ENCODE measurements around the gene ID1. TPM values are rescaled to one million over a fixed set of nuclear protein-coding genes. Genes with fewer than 3 reads are reported as not detected.
"Not testable (repeated sequence)": the region's sequence is repeated elsewhere in the genome, so short reads cannot be mapped to it uniquely, and the experiment has no call there.

The ID1 gene
- total RNA-seq, 1 experiment from 2014 or later = 125 TPM

DNA sequence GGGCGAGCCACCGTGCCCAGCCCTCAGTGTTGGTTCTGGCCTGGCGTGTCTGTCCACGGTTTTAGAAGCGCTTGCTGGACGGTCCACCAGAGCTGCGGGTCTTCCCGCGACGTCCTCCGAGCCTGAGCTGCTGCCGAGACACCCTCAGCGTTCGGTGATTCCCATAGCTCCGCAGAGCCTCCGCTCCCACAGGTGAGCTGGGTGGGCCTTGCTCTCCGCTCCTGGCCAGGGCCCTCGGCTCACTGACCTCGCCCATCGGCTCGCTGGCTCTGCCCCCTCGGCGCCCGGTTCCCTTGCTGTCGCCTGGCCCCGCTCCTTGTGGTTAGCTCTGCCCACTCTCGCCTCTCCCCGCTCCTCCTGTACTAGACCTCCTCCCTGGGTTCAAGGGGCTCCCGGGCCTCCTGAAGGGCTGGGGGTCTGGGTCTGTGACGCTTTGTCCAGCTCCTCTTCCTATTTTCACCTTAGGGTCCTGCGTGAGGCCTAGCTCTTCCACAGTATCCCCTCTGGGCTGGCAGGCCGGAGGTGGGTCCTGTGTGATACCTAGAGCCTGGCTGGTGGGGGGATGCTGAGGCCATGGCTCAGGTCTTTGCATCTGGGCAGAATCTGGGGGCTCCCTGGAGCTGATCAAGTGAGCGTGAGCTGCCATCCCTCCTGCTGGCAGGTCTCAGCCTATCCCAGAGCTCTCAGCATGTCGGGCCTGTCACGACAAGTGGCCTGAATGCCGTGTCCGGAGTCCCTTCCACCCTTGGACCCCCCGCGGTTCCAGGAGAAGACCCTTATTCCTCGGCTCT is 27.7 kb downstream of the ID1 start:
- no peak for DNase-seq (ENCODE audit: extremely low read depth, low read depth)

DNA sequence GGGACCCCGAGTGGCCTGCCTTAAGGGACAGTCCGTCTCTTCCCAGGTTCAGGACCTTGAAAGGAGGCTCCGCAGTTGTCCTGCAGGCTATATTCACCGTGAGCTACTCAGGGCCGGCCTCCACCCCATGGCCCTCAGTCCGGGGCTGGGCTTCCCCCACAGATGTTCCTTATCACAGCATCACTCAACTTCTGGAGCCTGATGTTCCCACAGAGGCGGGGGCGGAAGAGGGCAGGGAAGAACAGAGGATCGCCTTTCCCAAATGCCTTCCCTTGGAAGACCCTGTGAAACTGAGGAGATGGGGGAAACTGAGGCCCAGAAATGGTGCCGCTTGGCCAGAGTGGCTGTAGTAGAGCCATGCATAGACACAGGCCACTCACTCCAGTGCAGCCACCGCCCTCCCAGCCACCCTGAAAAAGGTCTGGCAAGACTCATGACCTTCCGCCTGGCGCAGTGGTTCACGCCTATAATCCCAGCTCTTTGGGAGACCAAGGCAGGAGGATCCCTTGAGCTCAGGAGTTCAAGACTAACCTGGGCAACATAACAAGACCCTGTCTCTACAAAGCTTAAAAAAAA is 28.3 kb downstream of the ID1 start:
- DNase-seq (ENCODE audit: extremely low read depth, low read depth) = no peak

DNA sequence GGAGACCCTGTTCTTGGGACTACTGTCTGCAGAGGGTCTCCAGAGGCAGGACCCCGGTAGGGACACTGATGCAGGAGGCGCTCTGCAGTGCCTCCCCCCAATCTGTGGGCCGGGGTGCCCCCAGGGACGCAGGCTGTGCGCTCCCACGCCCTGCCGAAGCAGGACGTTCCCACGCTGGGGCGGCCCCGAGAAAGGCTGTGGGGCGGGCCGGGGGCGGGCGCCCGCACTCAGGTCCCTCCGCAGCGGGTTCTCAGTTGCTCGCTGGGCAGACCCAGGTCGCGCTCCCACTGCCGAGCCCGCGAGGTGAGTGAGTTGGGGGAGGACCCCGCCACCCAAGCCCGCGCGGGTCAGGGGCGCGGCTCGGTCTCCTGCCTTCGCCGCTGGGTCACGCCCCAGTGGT is 32.6 kb downstream of the ID1 start, which contains the start of gene COX4I2:
Gene COX4I2, plus strand, starts transcription at position 253 of the 400 bp plus-strand sequence. CDS start 1,106 bp downstream, outside the sequence.
- no peak for DNase-seq (ENCODE audit: extremely low read depth, low read depth)

DNA sequence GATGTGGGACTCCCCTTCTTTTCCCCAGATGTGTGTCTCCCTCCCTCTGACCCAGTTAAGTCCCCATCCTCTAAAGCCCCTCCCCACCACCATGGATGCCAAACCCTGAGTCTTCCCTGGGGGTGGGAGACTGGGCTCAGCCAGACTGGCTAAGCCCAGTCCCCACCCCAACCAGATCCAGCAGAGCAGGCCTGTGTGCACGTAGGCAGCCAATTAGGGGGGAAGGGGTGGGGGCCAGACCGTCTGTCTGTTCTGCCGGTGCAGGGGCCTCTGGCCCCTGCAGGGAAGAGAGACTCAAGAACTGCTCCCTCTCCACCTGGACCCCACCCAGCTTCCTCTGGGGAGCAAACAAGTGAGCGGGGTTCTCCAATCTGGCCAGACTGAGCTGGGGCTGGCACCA is 33.2 kb downstream of the ID1 start:
- no peak for DNase-seq (ENCODE audit: extremely low read depth, low read depth)

DNA sequence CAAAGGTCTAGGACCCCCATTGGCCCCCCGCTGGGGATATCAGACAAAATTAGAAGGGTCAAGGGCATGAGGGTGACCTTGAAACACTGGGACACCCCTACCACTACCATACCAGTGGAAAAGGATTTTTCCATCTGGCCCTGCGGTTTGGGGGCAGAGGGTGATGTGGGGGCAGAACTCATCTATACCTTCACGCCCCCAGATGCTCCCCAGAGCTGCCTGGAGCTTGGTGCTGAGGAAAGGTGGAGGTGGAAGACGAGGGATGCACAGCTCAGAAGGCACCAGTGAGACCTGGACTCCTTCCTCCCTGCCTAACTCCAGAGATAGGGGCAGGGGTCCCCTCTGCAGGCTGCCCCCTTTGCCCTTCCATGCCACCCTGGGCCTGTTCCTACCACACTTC is 33.7 kb downstream of the ID1 start:
- no peak for DNase-seq (ENCODE audit: extremely low read depth, low read depth)

DNA sequence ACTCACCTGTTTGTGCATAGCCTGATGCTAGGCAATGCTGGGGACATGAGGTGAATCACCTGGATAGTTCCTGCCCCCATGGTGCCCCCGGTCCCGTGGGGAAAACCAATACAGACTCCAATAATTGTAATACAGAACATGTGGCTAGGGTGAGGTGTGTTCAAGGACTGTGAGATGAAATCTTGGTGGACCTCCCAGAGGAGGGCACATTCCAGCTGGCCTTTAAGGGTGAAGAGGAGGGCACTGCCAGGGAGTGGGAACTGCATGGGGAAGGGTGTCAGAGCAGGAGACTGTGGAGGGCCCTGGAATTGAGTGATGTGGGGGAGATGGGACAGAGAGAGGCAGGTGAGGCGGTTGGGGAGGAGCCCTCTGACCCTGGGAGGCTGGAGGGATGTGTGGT is 35.2 kb downstream of the ID1 start:
- DNase-seq (ENCODE audit: extremely low read depth, low read depth) = no peak

DNA sequence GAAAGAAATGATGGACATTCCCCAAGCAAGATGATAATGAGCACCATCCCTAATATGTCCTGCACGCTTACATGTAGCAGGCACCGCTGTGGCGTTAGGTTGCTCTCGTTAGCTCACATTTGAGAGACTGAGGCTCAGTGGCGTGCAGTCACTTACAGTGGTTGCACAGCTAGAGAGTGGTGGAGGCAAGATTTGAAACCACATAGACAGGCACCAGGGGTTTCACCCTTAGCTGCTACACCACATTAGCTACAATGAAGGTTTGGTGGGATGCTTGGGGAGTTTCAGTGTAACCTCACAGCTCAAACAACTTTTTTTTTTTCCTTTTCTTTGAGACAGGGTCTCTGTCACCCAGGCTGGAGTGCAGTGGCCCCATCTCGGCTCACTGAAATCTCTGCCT is 36.3 kb downstream of the ID1 start:
- DNase-seq (ENCODE audit: extremely low read depth, low read depth) = no peak

DNA sequence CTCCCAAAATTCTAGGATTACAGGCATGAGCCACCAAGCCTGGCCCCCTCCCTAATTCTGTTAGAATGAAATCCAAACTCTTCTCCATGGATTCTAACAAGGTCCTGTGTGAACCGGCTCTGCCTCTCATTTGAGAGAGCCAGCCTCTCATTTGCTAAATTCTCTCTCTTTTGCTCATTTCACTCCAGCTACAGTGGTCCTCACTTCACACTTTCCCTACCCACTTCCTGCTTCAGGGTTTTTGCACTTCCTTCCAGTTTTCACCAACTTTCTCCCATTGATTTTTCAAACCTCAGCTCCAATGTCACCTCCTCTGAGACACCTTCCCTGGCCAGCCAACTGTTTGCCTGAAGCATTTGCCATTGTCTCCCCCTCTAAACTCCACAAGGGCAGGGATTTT is 37.7 kb downstream of the ID1 start:
- DNase-seq (ENCODE audit: extremely low read depth, low read depth) = no peak

DNA sequence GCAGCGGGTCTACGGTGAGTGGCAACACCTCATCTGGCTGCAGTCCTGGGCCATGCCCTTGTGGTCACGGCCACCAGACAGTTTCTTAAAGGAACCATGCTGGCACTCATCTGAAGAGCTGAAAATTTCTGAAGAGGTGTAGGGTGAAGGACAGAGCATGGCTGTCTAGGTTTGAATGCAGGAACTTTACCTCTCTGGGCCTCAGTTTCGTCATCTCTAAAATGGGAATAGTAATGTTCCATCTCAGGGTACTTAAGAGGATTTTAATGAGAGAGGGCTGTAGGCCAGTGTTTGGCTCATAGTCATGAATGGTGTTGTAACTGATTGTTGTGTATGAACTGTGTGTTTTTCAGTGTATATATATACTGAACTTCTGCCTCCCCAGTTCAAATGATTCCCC is 38.4 kb downstream of the ID1 start:
- no peak for DNase-seq (ENCODE audit: extremely low read depth, low read depth)

DNA sequence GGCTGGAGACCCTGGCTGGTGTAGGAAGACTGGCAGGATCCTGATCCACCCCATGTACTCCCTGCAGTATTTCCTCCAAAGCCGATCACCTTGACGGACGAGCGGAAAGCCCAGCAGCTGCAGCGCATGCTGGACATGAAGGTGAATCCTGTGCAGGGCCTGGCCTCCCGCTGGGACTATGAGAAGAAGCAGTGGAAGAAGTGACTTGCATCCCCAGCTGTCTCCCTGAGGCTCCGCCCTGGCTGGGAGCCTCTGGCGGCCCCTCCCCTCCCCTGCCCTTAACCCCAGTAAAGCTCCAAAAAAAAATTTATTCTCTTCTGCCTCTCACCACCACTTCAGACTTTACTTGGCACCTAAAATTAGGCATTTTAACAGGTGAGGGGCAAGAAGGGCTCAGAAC is 39.6 kb downstream of the ID1 start:
- DNase-seq (ENCODE audit: extremely low read depth, low read depth) = no peak

DNA sequence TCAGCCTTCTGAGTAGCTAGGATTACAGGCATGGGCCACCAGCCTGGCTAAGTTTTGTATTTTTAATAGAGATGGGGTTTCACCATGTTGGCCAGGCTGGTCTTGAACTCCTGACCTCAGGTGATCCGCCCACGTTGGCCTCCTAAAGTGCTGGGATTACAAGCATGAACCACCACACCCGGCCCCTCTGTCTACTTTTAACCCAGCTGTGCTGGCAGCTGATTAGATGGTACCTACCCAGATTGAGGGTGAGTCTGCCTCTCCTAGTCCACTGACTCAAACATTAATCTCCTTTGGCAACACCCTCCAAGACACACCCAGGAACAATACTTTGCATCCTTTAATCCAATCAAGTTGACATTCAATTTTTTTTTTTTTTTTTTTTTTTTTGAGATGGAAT is 43.0 kb downstream of the ID1 start:
- DNase-seq (ENCODE audit: extremely low read depth, low read depth) = not testable (repeated sequence)

DNA sequence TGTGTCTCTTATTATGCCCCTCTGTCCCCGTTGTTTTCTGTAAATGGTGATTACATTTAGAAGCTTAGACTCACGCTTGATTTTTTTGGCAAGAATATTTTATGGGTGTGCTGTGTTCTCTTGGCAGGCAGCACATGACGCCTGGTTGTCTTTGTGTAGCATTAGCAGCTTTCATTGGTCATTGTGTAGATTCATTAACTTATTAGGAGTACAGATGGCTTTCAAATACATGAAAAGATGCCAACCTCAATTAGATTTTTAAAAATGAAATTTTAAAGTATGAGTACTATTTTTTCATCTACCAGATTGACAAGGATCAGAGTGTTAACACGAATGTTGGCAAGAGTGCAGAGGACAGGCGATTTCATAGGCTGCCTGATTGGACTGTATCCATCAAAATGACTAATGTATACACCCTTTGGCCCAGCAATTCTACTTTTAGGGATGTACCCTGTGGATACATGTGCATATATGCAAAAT is 47.9 kb downstream of the ID1 start:
- no peak for DNase-seq (ENCODE audit: extremely low read depth, low read depth)

DNA sequence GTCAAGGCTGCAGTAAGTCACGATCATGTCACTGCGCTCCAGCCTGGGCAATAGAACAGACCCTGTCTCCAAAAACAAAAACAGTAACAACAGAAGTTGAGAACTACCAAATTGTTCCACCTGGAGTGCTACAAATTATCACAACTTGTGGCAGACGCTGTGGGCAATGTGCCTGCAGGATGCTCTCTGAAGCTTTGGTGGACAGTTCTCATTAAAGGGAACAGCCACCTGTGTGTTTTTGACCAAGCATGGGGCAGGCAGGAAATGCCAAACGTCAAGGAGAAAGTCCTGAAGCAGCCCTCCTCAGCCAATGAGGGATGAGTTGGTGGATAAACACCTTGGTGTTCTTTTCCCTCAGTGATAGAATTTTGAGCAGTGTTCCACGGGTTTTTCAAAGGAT is 48.5 kb downstream of the ID1 start:
- DNase-seq (ENCODE audit: extremely low read depth, low read depth) = no peak

DNA sequence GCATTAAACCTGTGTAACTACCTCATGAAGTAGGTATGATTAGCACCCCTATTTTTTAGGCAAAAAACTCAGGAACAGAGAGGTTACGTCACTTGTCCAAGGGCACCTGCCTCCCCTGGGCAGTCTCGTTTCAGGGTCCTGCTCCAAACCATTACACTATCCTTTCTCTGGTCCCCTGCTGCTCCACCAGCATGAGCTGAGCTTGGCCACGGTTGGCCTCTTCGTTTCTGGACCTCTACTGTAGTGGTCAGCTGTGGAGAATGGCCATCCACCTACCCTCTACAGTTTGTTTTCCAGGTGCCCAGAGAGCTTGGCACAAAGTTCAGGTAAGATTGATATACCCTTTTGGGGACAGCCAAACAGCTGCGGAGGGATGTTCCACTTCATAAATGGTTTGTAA is 49.4 kb downstream of the ID1 start:
- no peak for DNase-seq (ENCODE audit: extremely low read depth, low read depth)

Small RNA genes within 50 kb of the gene (small RNA-seq; reads per million reads assigned to genes)
- 0 to 0.06 reads per million in 2 experiments for gene MIR3193

Other genes with a start within 250 kb of the ID1 start
- not detected in 2 replicates for gene DEFB118, start 236.7 kb upstream of the ID1 start, total RNA-seq (2014; rRNA removed; shearing (Covaris generic))
- gene DEFB119, start 214.7 kb upstream of the ID1 start, total RNA-seq (2014; rRNA removed; shearing (Covaris generic)) = not detected in 2 replicates
- gene DEFB121, start 199.1 kb upstream of the ID1 start, total RNA-seq (2014; rRNA removed; shearing (Covaris generic)) = not detected in 2 replicates
- gene DEFB123, start 164.7 kb upstream of the ID1 start, total RNA-seq (2014; rRNA removed; shearing (Covaris generic)) = not detected in 2 replicates
- not detected in 2 replicates for gene DEFB124, start 130.2 kb upstream of the ID1 start, total RNA-seq (2014; rRNA removed; shearing (Covaris generic))
- gene REM1, start 130.0 kb upstream of the ID1 start, total RNA-seq (2014; rRNA removed; shearing (Covaris generic)) = not detected in 2 replicates
- gene HM13, start 90.8 kb upstream of the ID1 start, total RNA-seq (2014; rRNA removed; shearing (Covaris generic)) = 85.3 and 97.3 TPM in 2 replicates
- not detected in 2 replicates for gene COX4I2, start 32.6 kb downstream of the ID1 start, total RNA-seq (2014; rRNA removed; shearing (Covaris generic))
- gene BCL2L1, start 117.6 kb downstream of the ID1 start, total RNA-seq (2014; rRNA removed; shearing (Covaris generic)) = 90.6 and 96.1 TPM in 2 replicates
- 105 and 106 TPM in 2 replicates for gene TPX2, start 134.0 kb downstream of the ID1 start, total RNA-seq (2014; rRNA removed; shearing (Covaris generic))
- 0.10 TPM in 1 of 2 replicates, not detected in the other for gene MYLK2, start 214.1 kb downstream of the ID1 start, total RNA-seq (2014; rRNA removed; shearing (Covaris generic))
- not detected in 2 replicates for gene FOXS1, start 240.3 kb downstream of the ID1 start, total RNA-seq (2014; rRNA removed; shearing (Covaris generic))